ENCODE results near the gene PXDN.

The PXDN gene

DNA sequence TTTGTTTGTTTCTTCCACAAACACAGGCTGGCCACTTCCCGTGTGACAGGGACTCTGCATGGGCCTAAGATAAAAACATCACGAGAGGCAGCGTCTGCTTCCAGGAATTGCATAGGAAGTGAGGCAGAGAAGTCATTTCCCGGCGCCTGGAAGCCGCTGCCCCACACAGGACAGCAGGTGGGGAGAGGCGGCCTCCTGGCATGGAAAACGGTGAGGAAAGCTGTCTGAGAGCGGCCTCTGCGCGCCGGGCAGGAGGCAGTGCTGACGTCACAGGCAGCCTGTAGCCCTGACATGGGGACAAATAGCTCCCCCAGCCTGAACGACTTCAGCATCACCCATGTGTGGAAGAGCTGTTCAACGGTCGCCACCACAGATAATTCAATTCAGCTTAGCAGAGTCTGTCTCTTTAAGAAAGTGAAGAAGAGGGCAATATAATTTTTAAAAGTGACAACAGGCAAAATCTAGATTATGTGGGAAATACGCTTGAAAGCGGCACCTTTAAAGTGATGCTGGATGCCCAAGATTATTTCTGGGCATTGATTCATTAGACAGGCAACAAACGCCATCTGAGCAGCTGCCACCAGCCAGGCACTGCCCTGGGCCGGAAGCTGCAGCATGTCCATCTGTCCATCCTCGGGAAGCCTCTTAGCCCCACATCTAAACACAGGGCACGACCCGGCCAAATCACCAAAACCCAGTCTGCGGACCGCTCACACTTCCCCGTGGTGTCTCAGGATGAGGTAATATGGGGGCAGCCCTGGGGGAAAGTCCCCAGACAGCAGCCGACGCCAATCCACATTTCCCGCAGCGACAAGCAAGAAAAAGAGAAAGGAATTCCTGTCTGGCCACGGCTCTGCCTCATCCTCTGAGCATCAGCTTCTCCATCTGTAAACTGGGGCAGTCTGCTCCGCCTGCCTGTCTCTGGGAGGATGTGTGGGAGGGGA lies 138.9 kb downstream of the PXDN start:
- DNase-seq, result no peak

DNA sequence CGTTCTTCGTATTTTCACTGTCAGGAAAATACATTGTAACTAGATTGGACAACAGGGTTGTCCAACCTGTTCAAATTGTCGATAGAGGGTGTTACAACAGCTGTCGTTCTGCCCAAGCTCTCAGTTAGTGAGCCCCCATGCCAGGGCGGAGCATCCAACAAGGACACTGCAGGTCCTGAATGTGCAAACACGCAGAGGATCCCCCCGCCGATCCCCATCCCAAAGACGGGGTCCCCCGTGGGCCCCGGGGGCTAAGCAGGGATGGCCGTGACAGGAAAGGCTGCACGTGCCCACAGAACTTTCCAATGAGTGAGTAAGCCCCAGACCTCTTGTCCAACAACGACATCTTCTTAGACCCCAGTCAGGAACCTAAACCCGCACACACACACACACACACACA lies 140.8 kb downstream of the PXDN start:
- DNase-seq, result no peak

DNA sequence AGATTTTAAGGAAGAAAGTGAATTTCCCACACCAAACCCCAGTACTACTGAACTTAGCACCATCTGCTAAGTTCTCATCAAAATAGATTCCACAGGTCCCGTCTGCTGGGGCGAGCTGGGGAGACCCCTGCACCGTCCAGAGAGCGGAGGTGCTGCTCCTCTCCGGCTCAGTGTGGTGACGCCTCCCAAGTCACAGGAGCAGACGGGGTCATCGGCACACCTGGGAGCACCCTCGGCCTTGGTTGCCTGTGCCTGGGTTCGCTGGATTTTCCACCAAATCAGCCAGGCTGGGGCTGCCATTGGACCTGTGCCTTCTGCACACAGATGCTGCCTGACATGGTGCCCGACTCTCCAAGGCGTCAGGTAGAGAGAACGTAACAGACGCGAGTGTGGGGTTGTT lies 141.3 kb downstream of the PXDN start:
- no peak for DNase-seq

DNA sequence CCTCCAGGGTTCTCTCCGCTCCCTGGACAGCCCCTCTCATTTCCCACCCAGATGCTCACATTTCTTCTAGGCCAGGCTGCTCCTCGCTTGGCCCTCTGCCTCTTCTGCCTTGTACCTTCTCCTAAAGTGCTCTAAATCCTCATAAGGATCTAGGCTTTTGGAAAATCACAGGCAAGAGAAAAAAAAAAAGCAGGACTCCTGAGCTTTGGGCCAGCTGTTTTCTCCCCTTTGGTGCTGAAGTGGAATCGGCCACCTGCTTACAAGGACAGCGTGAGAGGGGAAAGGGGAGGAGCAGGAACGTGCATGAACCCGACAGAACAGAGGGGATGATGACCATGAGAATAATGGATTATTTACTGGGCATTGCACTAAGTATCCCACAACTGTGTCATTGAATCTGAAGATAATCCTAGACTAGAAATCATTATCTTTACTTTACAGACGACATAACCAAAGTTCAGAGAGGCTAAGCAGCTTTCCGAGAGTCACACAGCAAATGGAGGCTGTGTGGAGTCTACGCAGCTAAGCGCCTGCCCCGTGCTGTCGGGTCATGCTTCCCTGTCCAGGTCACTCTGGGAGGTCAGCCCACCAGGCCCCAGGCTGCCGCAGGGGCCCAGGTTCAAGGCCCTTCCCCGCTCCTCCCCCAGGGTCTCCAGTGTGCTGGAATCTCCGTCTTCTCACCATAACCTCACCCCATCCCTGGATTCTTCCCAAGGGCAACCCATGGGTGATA lies 141.9 kb downstream of the PXDN start:
- no peak for DNase-seq

DNA sequence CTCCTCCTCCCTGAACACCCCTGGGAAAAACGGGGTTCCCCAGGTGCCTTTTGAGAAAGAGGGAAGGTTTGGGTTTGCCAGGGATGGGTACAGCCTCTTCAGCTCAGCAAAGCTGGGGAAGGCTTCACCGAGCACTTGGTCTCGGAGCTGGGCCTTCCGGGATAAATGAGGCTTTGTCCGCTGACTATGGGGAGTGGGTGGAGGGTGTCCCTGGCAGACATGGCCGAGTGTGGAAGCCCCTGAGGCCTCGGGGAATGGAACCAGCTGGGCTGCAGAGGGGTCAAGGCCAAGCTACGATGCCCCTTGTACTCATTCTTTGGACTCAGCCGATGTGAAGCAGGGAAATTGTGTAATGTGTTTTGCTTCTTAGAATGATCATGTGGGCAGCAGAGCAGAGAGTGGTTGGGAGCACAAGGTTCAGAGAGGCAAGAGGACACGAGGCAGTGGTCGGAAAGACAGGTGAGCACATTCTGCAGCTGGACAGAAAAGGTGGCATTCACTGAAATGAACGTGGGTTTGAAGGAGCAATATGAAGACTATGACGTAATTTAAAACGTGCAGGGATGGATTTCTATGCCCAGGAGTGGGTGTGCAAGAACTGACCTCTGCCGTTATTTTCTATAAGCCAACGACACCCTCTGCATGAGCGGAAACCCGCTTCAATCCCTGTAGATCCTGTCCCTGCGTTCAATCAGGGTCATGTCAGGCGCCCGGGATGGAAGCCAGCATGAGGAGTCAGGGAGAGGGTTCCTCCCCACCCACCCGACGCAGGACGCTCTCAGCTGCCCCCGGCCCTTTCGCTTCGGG lies 142.6 kb downstream of the PXDN start:
- DNase-seq, result no peak

DNA sequence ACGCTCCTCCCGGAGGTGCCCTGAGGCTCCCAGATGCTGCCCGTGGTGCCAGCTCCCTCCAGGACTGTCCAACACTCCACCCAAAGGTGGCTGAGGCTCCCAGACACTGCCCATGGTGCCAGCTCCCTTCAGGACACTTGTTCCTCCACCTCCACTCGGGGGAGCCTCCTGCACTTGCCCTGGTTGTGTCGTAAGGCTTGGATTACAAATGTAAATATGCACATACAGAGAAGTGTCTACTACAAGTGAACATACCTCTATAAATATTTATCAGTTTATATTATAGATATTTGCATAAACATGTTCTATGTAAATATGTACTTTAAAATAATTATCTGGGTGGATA lies 143.3 kb downstream of the PXDN start:
- no peak for DNase-seq

DNA sequence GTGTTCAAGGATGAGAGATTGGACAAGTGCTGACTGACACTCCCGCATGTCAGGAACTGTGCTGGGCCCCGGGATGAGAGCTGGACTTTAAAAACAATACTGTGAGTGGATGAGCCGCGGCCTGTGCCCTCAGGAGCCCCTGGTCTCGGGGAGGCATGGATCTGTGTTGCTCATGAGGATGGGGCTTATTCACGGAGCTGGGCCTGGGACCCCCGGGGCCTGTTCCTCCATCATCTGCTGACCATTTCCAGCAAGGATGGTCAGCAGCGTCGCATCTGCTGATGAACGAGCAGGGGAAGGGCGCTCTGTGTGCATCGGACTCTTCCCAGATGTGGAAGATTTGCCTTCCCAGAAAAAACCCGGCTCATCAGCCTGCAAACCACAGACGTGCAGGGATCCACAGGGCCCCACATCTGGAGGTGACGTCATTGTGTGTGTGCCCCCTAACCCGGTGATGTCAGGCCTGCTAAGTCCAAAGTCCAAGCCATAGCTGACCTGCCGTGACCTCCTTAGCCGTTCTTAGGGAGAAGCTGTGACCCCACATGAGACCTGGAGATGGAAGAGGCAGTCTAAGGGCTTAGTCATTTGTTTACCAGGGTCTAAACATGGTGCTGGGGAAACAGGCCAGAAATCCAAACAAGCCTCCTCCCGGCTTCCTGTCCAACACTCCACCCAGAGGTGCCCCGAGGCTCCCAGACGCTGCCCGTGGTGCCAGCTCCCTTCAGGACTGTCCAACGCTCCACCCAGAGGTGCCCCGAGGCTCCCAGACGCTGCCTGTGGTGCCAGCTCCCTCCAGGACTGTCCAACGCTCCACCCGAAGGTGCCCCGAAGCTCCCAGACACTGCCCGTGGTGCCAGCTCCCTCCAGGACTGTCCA lies 143.9 kb downstream of the PXDN start:
- no peak for DNase-seq

DNA sequence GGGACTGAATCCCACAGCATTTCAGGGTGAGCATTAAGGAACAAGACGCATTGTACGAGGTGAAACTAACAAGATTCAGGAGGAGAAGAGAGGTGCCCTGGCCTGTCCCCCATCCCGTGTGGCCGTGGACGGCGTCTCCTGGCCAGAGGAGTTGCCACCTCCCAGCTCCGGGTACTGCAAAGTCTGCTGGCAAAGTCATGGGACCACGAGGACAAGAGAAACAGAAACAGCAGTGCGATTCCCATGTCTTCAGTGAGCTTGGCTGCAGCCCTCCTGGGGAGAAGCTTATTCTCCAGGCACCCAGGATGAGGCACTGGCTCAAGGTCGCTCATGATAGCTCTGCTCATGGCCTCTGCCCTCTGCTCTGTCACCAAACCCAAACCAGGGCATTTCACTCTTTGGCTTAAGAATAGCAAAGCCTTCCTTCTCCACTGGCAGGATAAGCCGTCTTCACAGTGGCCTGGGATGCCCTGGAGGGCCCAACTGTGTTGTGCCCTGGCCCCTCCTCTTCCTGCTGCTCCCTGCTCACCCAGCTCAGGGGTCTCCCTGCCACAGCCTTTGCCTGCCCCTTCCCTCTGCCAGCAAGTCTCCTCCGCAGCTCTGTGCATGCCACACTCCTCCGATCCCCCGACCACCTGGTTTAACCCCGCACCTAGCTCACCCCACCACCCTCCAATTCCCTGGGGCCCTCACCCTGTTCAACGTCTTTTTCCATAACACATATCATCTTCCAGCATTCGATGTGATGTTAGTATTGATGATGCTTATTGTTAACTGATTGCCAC lies 144.8 kb downstream of the PXDN start:
- no peak for DNase-seq

DNA sequence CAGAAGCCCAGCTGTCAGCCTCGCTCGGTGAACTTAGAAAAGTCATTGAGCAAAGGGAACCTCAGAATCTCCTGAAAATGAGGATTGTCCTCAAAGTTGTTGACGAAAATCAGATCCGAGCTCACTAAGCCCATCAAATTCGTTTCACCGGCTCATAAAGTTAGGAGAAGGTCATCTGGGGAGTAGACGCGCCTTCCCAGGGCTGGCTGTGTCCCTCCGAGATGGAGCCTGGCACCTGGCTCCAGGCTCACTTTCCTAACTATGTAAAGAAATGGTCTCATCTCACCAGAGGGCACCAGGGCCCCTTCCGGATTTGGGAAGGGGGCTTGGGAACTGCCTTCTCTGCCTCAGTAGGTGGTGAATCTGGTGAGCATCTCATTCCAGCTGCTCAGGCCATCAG lies 145.5 kb downstream of the PXDN start:
- DNase-seq, result no peak

DNA sequence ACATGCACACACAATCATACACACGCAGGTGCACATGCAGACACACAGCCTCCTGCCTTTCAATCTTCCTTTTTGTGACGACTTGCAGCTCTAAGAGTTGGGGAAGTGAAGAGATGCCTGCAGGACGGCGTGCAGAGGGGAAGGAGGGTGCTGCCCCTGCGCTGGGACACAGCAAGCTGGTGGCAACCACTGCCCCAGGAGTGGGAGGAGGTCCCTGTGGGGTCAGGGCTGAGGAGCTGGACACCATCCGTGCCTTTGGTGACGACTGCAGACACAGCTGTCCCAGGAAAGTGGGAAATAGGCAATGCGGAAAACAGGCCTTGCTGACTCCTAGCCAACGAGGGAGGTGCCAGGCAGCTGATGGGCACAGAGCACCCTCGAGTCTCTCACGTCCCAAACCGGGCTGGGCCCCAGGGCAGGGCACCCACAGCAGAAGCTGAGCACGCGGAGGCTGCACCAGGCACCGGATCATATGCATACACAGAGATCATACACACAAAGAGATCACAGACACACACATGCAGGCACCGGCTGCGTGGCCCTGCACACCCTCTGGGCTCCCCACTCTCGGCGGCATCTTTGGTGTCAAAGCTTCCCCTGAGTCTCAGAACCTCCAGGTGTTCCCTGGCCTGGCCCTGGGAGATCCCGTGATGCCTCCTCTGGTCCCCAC lies 146.1 kb downstream of the PXDN start:
- no peak for DNase-seq

DNA sequence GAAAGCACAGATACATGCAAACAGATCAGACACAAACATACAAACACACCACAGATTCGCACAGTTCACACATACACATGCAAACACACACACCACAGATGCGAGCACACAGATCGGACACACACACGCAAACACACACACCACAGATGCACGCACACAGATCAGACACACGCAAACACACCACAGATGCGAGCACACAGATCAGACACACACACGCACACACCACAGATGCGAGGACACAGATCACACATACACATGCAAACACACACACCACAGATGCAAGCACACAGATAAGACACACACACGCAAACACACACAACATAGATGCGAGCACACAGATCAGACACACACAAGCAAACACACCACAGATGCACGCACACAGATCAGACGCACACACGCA lies 149.0 kb downstream of the PXDN start:
- no peak for DNase-seq

DNA sequence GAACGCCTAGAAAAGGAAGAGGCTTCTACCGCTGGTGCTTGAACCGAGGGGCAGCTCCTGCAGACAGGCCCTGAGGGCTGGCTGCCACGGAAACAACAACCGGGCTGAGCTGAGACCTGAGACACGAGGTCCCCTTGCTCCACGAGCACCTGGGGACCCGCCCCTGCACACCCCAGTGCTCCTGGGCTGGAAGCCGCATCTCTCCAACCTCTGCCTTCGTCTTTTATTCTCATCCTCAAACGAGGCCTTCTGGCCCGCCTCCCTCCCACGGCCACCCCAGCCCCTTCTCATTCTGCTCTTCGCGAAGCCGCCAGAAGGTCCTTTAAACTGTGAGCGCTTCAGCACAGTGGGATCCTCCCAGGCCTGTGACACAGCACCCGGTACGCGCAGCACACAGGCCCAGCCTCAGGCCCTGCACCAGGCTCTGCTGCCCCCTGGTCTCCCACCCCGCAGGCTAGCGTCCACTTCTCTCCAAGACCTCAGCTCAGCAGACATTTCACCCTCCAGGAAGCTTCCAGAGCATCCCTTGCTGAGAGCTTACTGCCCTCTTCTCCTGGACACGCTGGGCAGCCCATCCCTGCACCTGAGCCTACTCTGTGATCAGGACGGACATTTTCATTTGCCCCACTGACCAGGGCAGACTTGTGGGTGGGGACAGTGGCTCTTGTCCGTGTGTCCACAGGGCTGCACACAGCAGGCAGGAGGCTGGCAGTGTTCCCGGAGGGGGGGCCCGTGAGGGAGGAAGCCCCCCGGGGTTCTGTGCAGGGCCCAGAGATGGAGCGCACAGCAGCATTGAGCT lies 149.7 kb downstream of the PXDN start:
- DNase-seq, result no peak

DNA sequence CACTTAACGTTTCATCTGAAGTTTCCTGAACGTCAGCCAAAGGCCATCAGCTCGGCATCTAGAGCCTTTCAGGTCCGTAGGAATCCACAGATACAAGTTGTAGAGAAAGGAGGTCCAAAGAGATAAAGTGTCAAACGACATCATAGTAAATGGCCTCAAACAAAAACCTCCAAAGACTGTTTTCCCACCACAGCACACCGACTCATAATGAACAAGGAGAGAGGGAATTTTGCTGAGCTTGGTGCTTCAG lies 150.3 kb downstream of the PXDN start:
- DNase-seq, result no peak

DNA sequence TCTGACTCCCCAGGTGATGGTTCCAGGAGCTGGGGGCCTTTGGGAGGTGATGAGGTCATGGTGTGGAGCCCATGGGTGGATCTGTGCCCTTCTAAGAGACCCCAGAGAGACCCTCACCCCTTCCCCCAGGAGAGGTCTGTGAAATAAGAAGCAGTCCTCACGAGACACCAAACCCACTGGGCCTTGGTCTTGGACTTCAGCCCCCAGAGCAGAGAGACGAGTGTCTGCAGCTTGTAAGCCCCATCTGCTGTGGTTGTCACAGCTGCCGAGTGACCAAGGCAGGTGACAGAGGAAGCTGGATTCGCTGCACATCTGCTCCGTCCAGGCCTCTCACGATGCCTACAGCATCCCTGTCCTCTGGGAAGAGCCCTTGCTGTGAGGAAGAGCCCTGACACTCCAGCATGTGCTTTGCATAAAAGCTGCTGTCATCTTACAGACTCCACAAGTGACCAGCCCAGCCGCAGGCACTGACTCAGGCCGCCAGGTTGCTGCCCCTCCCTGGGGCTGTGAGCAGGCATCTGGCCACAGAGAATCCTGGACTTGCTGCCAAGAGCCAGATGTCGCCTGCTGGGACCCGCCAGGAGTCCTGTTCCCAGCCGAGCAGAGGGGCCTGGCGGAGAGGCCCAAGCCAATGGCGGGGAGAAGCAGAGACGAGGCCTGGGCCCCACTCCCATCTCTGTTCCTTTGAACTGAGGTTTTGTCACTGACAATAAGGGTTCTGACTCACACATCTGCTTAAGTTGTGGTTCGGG lies 150.8 kb downstream of the PXDN start:
- DNase-seq, result no peak

DNA sequence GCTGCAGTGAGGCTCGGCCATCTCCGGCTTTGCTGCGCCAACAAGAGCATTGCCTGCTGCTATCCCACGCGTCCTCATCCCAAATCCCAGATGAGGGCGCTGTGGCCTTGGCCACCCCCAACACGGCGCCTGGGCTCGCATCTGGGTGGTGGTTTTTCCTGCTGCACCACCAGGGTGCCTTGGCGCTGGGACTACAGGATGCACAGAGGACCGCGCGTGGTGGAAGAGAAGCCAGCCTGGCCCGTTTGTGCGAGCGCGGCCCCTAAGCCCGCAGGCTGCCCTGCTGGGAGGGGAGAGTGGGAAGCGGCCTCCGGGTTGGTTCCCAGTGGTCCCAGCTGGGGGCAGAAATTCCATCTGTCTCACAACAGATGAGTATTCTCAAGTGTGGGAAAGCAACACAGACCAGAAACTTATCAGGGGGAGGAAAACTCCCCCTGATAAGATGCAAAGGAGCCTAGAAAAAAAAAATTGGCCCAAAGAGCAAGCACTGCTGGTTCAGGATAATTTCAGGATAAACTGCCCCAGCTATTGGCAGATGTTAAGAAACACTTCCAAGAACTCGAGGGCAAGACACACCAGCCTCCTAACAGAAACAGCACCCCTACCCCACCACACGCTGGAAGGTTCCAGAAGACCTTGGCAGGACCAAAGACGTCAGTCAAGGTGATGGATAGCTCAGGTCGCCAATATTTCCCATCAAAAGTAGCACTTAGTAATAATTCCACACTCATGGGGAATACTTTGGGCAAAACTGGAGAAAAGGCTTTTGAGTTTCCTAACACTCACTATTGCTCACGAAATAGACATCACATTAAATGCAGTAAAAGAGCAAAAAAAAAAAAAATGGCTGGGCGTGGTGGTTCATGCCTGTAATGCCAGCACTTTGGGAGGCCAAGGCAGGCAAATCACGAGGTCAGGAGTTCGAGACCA lies 152.1 kb downstream of the PXDN start:
- DNase-seq, result no peak

DNA sequence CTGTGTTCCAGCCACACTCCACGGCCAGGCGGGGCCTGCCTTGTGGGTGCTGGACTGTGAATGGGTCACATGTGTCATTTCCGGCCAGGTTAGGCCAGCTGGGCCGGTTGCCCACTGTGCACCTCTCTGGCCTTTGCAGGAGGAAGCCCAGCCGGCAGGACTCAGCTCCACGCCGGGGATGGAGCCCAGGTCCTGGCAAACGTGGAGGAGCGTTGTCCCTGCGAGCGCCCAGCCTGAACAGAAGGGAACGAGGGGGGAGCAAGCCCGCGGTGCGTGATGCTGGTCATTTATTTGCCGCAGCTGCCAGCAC lies 152.9 kb downstream of the PXDN start:
- DNase-seq, result no peak

DNA sequence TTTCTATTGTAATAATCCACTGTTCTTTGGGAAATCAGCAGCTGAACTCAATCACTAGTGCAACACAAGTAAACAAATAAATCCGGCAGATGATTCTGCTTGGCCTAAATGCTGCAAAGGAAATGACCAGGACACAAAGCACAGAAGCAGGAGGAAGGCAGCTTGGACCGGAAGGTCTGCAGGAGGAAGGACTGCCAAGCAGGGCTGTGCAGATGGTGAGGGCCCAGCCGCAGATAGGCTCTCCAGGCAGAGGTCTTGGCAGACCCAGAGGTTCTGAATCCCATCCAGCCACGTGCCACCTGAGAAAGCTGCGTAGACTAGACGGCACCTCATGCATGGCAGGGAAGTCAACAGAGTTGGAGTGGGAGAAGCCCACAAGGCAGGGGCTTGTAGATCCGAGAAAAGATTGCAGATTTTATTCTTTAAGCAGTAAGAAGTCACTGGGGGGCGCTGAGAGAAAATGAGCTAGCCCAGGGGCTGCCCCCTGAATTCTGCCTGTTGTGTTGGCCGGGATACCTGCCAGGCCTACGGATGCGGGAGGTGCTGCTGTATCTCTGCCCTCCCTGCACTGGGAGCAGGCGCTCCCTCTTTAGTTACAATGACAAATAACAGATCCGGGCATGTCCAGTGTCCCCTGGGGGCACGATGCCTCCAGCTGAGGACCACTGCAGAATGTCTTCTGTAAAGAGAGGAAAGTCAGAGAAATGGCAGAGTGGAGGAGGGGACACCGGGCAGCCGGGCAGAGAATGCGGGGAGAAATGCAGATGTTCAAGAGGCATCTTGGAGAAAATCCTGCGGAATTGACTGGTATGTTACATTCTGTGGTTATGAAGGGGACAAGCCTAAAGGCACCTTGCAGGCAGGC lies 153.5 kb downstream of the PXDN start:
- no peak for DNase-seq
